Measurements from ENCODE around the gene PCDH7. TPM values are rescaled to one million over a fixed set of nuclear protein-coding genes. Genes with fewer than 3 reads are reported as not detected.

PCDH7 gene
- 100 to 1,000 TPM in 1 of 3 donors, 10 to 100 TPM in 1, 1 to 10 TPM in 1; 4.5 to 104 (median 10.6) TPM for total RNA-seq
- long read RNA-seq, donor 1, full-length matches to known transcripts: 22 of 32 reads
- long read RNA-seq, donor 1, partial matches to known transcripts: 0 of 32 reads
- long read RNA-seq, donor 1, other reads (novel, unspliced or antisense): 10 of 32 reads
- long read RNA-seq, donor 2, full-length matches to known transcripts: 1 of 1 reads
- long read RNA-seq, donor 2, partial matches to known transcripts: 0 of 1 reads
- long read RNA-seq, donor 2, other reads (novel, unspliced or antisense): 0 of 1 reads

DNA sequence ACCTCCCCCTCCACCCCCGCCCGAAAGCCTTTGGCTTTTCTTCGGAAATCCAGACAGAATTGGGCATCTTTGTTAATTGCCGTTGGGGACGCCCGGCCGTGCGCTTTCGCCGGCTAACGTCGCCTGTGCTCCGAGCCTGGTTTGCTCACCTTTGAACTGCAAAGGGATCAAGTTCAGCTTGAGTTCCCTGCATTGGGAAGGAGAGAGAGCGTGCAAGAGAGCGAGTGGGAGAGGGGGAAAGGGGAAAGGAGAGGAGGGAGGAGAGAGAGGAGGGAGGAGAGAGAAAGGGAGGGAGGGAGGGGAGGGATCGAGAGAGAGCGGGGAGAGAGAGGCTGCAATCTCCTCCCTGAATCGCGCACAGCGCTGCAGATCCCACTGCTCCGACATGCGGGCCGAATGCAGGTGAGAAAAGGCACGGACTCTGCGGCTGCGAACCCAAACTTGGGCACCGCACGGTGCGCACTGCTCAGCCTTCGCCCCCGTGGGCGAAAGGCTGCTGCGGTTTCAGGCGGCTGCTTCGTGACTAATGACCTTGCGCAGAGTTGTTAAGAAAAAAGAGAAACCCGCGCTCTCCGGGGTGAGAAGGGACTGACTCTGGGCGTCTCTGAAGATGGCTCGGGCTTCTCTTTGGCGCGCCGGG is at the start of gene PCDH7:
PCDH7 (plus strand) TSS at position 349 of the 640 bp plus-strand sequence. CDS start 1,054 bp downstream, outside the sequence.
- Histone ChIP-seq H3K4me1 (ENCODE audit: low read depth) (peaks cover 40% of the 10 kb centered on the region), H3K4me3 (peak within 1 kb of the TSS; percentile 6), H3K36me3 (ENCODE audit: low read depth) (no peaks in the 10 kb centered on the region), H3K9me3 (no peaks in the 10 kb centered on the region)
- TF ChIP-seq, protein P1, sequence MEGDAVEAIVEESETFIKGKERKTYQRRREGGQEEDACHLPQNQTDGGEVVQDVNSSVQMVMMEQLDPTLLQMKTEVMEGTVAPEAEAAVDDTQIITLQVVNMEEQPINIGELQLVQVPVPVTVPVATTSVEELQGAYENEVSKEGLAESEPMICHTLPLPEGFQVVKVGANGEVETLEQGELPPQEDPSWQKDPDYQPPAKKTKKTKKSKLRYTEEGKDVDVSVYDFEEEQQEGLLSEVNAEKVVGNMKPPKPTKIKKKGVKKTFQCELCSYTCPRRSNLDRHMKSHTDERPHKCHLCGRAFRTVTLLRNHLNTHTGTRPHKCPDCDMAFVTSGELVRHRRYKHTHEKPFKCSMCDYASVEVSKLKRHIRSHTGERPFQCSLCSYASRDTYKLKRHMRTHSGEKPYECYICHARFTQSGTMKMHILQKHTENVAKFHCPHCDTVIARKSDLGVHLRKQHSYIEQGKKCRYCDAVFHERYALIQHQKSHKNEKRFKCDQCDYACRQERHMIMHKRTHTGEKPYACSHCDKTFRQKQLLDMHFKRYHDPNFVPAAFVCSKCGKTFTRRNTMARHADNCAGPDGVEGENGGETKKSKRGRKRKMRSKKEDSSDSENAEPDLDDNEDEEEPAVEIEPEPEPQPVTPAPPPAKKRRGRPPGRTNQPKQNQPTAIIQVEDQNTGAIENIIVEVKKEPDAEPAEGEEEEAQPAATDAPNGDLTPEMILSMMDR (IDR thresholded peaks at IDR 0.05): no peak
- peak in 2 of 3 donors; percentile 19 to 45 for DNase-seq
- intact Hi-C loops (cut with DNase I, micrococcal nuclease): no loop called here
- peak; percentile 6 for ATAC-seq

GRCh38 chr4:30671926-30672448 is 48.2 kb upstream of the PCDH7 start:
- no peaks in the 10 kb centered on the region for H3K9me3 ChIP-seq
- no peak for DNase-seq
- TF ChIP-seq, protein P1 (IDR thresholded peaks at IDR 0.05): no peak
- ATAC-seq: no peak
- no peaks in the 10 kb centered on the region for H3K36me3 ChIP-seq (ENCODE audit: low read depth)
- H3K4me3 ChIP-seq: no peak overlapping the region
- H3K4me1 ChIP-seq (ENCODE audit: low read depth): no peaks in the 10 kb centered on the region
- intact Hi-C loops (cut with DNase I, micrococcal nuclease): no loop called here

GRCh38 chr4:30696191-30696590 is 24.0 kb upstream of the PCDH7 start:
- TF ChIP-seq, protein P1 (IDR thresholded peaks at IDR 0.05): no peak
- H3K9me3 ChIP-seq: no peaks in the 10 kb centered on the region
- intact Hi-C loops (cut with DNase I, micrococcal nuclease): no loop called here

GRCh38 chr4:30714408-30715031 is 5.6 kb upstream of the PCDH7 start:
- no peaks in the 10 kb centered on the region for H3K36me3 ChIP-seq (ENCODE audit: low read depth)
- ATAC-seq (peak; percentile 62), DNase-seq (peak in 2 of 3 donors; percentile 33 to 70)
- TF ChIP-seq, protein P1 (IDR thresholded peaks at IDR 0.05): peak; percentile 56
- H3K9me3 ChIP-seq: peaks cover 6% of the 10 kb centered on the region
- intact Hi-C loops (cut with DNase I, micrococcal nuclease): loop anchor here in 1 of 2 donors (10.0 kb wide), 1 partner anchor 960 kb away; no protein-coding TSS in a partner anchor
- H3K4me3 ChIP-seq: no peak overlapping the region
- peaks cover 20% of the 10 kb centered on the region for H3K4me1 ChIP-seq (ENCODE audit: low read depth)

More at GRCh38 chr4:30696191-30696590, 24.0 kb upstream of the PCDH7 start:
- no peak for DNase-seq
- no peak for ATAC-seq
- Histone ChIP-seq H3K36me3 (ENCODE audit: low read depth) (no peaks in the 10 kb centered on the region), H3K4me3 (no peak overlapping the region), H3K4me1 (ENCODE audit: low read depth) (no peaks in the 10 kb centered on the region)

DNA sequence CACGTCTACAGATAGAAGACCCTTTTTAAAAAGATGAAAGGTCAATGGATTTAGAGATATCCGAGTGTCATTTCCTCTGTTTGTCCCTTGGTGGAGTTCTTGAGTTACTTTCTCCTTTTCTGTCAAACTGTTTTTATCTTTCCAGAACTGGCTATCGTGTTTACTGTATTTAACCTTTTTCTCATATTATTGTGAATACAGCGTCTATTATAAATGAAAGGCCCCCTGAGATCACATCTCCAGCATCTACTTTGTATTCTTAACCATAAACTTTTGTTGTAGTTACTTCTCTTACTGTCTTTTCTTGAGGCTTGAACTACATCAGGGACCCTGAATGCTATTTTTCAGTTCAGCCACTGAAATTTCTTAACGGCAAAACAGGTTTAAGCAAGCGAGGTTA is 4.0 kb upstream of the PCDH7 start:
- peaks cover 34% of the 10 kb centered on the region for H3K4me1 ChIP-seq (ENCODE audit: low read depth)
- no peak overlapping the region for H3K4me3 ChIP-seq
- DNase-seq (no peak), ATAC-seq (no peak)
- H3K36me3 ChIP-seq (ENCODE audit: low read depth): no peaks in the 10 kb centered on the region
- intact Hi-C loops (cut with DNase I, micrococcal nuclease): loop anchor here in 1 of 2 donors (10.0 kb wide), 1 partner anchor 959 kb away; no protein-coding TSS in a partner anchor
- TF ChIP-seq, protein P1 (IDR thresholded peaks at IDR 0.05): no peak
- no peaks in the 10 kb centered on the region for H3K9me3 ChIP-seq

Data from mucosa of descending colon (tissue), 3 donors.